Peyer's patch (tissue), 4 donors: ENCODE results near the gene GMIP. TPM values are rescaled to one million over a fixed set of nuclear protein-coding genes. Genes with fewer than 3 reads are reported as not detected.
"Not testable (repeated sequence)": the region's sequence is repeated elsewhere in the genome, so short reads cannot be mapped to it uniquely, and the experiment has no call there.

ENCODE experiments used
- DNase-seq, 3 donors: peaks; one replicate each; pipeline ENCODE4 v3.0.0-alpha.2; 2017 to 2019
- H3K27ac ChIP-seq, 4 donors: fragments of 200-600 bp; sonication (generic); one replicate each; pipeline ENCODE4 v1.5.1; 2016 to 2019
- H3K27me3 ChIP-seq, 2 donors: fragments of 200-600 bp; sonication (generic); one replicate each; pipeline ENCODE4 v1.5.1; 2019
- H3K36me3 ChIP-seq, 3 donors: fragments of 200-600 bp; sonication (generic); one replicate each; pipeline ENCODE4 v1.5.1; 2016 to 2019
- H3K4me1 ChIP-seq, 4 donors: fragments of 200-600 bp; sonication (generic); one replicate each; pipeline ENCODE4 v1.5.1; 2016 to 2019
- H3K4me3 ChIP-seq, 4 donors: fragments of 200-600 bp; sonication (generic); 1 replicate in 3 of 4; 2 replicates in 1 of 4; pipeline ENCODE4 v1.5.1; 2016 to 2019; ENCODE audit warnings: mild to moderate bottlenecking in 1 of 4
- H3K9me3 ChIP-seq, 4 donors: fragments of 200-600 bp; sonication (generic); one replicate each; pipeline ENCODE4 v1.5.1; 2016 to 2019; ENCODE audit warnings: mild to moderate bottlenecking in 1 of 4
- POLR2A ChIP-seq, 2 donors: fragments of 450-650 bp; IDR thresholded peaks; one replicate each; pipeline ENCODE4 v1.5.1; 2017; ENCODE audit warnings: antibody characterized with exemption in 2 of 2, mild to moderate bottlenecking in 2 of 2, moderate library complexity in 2 of 2
- total RNA-seq, 4 donors: library from RNA; depleted of rRNA; stranded (reverse); fragments of >200 nt; gene quantifications; one replicate each; pipeline ENCODE4 v1.1.0, GENCODE V29; 2016
- TF ChIP-seq, protein P1 (sequence below), 6 experiments: fragments of 450-650 bp in 4 of 6; fragments of 200-600 bp in 2 of 6; sonication (generic) in 1 of 6; IDR thresholded peaks; one replicate each; pipeline ENCODE4 v1.5.1; 2017 to 2019; ENCODE audit warnings: antibody characterized with exemption in 6 of 6, mild to moderate bottlenecking in 3 of 6, moderate library complexity in 1 of 6

Gene GMIP
- total RNA-seq, 4 donors from 2014 or later = 28.0 to 66.8 (median 42.8) TPM

GRCh38 chr19:19668230-19669012 is 25.0 kb upstream of the GMIP start, which contains the start of gene ZNF101:
ZNF101 (plus strand) TSS chr19:19668839; CDS start chr19:19668964, 125 bp downstream.
- TF ChIP-seq, protein P1, sequence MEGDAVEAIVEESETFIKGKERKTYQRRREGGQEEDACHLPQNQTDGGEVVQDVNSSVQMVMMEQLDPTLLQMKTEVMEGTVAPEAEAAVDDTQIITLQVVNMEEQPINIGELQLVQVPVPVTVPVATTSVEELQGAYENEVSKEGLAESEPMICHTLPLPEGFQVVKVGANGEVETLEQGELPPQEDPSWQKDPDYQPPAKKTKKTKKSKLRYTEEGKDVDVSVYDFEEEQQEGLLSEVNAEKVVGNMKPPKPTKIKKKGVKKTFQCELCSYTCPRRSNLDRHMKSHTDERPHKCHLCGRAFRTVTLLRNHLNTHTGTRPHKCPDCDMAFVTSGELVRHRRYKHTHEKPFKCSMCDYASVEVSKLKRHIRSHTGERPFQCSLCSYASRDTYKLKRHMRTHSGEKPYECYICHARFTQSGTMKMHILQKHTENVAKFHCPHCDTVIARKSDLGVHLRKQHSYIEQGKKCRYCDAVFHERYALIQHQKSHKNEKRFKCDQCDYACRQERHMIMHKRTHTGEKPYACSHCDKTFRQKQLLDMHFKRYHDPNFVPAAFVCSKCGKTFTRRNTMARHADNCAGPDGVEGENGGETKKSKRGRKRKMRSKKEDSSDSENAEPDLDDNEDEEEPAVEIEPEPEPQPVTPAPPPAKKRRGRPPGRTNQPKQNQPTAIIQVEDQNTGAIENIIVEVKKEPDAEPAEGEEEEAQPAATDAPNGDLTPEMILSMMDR (IDR thresholded peaks at IDR 0.05) = no peak
- TF ChIP-seq POLR2A (IDR thresholded peaks at IDR 0.05) = peak; percentile 25 to 36
- H3K9me3 ChIP-seq = no peaks in the 10 kb centered on the region
- no peaks in the 10 kb centered on the region for H3K27me3 ChIP-seq
- H3K4me3 ChIP-seq = peak within 1 kb of the TSS; percentile 81 to 99 (median 92)
- H3K36me3 ChIP-seq = peaks cover 0 to 14% (median 0%) of the 10 kb centered on the region in 3 donors
- H3K4me1 ChIP-seq = peaks cover 0 to 9% (median 4%) of the 10 kb centered on the region in 4 donors
- peak; percentile 95 to 98 (median 97) for DNase-seq
- H3K27ac ChIP-seq = peak within 1 kb of the TSS; percentile 91 to 98 (median 95)

- Histone ChIP-seq H3K27ac (peak overlapping the region in 1 of 4 donors; percentile 98), H3K4me3 (peak overlapping the region in 1 of 4 donors; percentile 94), H3K4me1 (peaks cover 0 to 27% (median 12%) of the 10 kb centered on the region in 4 donors)
- not testable (repeated sequence) for H3K27me3 ChIP-seq, H3K36me3 ChIP-seq, H3K9me3 ChIP-seq
- peak in 1 of 3 donors; percentile 42 for DNase-seq
Observed at GRCh38 chr19:19665420-19665948, 22.0 kb upstream of the GMIP start.

GRCh38 chr19:19663256-19664120 is 20.0 kb upstream of the GMIP start, which contains the start of gene ATP13A1:
ATP13A1 (minus strand) TSS chr19:19663676; CDS start chr19:19663666, 10 bp downstream.
- Histone ChIP-seq H3K36me3 (peaks cover 0 to 20% (median 0%) of the 10 kb centered on the region in 3 donors), H3K4me1 (peaks cover 0 to 22% (median 12%) of the 10 kb centered on the region in 4 donors), H3K4me3 (peak within 1 kb of the TSS; percentile 76 to 93 (median 86)), H3K27me3 (no peaks in the 10 kb centered on the region), H3K27ac (peak within 1 kb of the TSS; percentile 94 to 96 (median 96)), H3K9me3 (no peaks in the 10 kb centered on the region)
- peak; percentile 95 to 98 (median 96) for DNase-seq
- TF ChIP-seq POLR2A (IDR thresholded peaks at IDR 0.05) = peak; percentile 55 to 80
- TF ChIP-seq, protein P1 (IDR thresholded peaks at IDR 0.05) = peak in 3 of 6 experiments; percentile 44 to 53 (median 46)

GRCh38 chr19:19662871-19663255 is 19.4 kb upstream of the GMIP start:
- H3K4me1 ChIP-seq = peaks cover 0 to 22% (median 12%) of the 10 kb centered on the region in 4 donors
- H3K36me3 ChIP-seq = peaks cover 0 to 26% (median 0%) of the 10 kb centered on the region in 3 donors
- TF ChIP-seq POLR2A (IDR thresholded peaks at IDR 0.05) = no peak
- TF ChIP-seq, protein P1 (IDR thresholded peaks at IDR 0.05) = no peak
- H3K27me3 ChIP-seq = no peaks in the 10 kb centered on the region
- peak overlapping the region; percentile 76 to 93 (median 86) for H3K4me3 ChIP-seq
- no peak for DNase-seq
- peak overlapping the region; percentile 94 to 96 (median 96) for H3K27ac ChIP-seq
- no peaks in the 10 kb centered on the region for H3K9me3 ChIP-seq

DNA sequence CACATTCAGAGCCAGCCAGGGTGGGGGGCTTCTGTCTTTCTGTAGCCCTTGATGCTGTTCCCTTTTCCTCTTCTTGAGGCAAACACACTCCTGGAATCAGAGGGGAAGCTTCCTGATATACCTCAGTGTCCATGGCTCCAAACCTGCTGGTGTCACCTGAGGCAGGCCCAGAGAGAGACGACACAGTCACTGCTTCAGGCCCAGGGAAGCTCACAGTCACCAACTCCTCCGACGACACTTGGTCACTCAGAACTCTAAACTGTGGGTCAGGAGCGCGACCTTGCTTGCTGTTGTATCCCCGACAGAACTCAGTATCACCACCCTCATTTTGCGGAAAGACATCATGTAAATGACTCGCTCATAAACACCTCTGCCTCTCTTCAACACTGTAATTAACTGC is 18.9 kb upstream of the GMIP start:
- peak overlapping the region; percentile 13 to 89 (median 80) for H3K4me3 ChIP-seq
- H3K4me1 ChIP-seq = peaks cover 0 to 22% (median 9%) of the 10 kb centered on the region in 4 donors
- no peaks in the 10 kb centered on the region for H3K27me3 ChIP-seq
- H3K36me3 ChIP-seq = peaks cover 0 to 32% (median 0%) of the 10 kb centered on the region in 3 donors
- peak overlapping the region in 3 of 4 donors; percentile 95 to 96 (median 96) for H3K27ac ChIP-seq
- TF ChIP-seq, protein P1 (IDR thresholded peaks at IDR 0.05) = no peak
- TF ChIP-seq POLR2A (IDR thresholded peaks at IDR 0.05) = no peak
- DNase-seq = peak in 1 of 3 donors; percentile 43
- no peaks in the 10 kb centered on the region for H3K9me3 ChIP-seq
